HEK293 (cell line): ENCODE measurements around the gene TP53AIP1.
A peak's percentile ranks its signal among the peaks of the same experiment; 100 is the strongest.

Experiments
- CTCF ChIA-PET: fragments of 350-600 bp; formaldehyde crosslinking; extraction: SDS; loops from one replicate; lab custom pipeline; 2021; ENCODE audit warnings: antibody characterized with exemption; lab: Yijun Ruan, JAX
- POLR2A ChIA-PET: fragments of 300-600 bp; formaldehyde crosslinking; extraction: SDS; loops from one replicate; lab custom pipeline; 2020; ENCODE audit warnings: antibody characterized with exemption, inconsistent platforms; lab: Yijun Ruan, JAX
- H3K27ac ChIP-seq: fragments of 200-500 bp; sonication (Bioruptor generic); 2 replicates; pipeline ENCODE4 v1.5.1; 2014; ENCODE audit warnings: low read depth, low read length, control low read depth, inconsistent platforms; ENCODE audit errors: extremely low read depth
- H3K36me3 ChIP-seq, 2 experiments: fragments of 200-500 bp in 1 of 2; sonication (Bioruptor generic) in 1 of 2; 1 replicate in 1 of 2; 2 replicates in 1 of 2; pipeline ENCODE4 v1.5.1; 2014 to 2017; ENCODE audit warnings: inconsistent platforms in 2 of 2, low read length in 2 of 2; ENCODE audit not compliant: control insufficient read depth in 2 of 2, insufficient read depth in 1 of 2
- H3K4me1 ChIP-seq: fragments of 200-500 bp; sonication (Bioruptor generic); 2 replicates; pipeline ENCODE4 v1.5.1; 2014; ENCODE audit warnings: mild to moderate bottlenecking, low read length, inconsistent platforms; ENCODE audit not compliant: control insufficient read depth, insufficient read depth
- H3K4me3 ChIP-seq: 2 replicates; pipeline ENCODE4 v1.5.1; 2011; ENCODE audit warnings: low read depth, mild to moderate bottlenecking, control low read depth, low read length, moderate library complexity
- H3K9me3 ChIP-seq: fragments of 200-500 bp; sonication (Bioruptor generic); 2 replicates; pipeline ENCODE4 v1.5.1; 2014; ENCODE audit warnings: low read depth, low read length, inconsistent platforms; ENCODE audit not compliant: control insufficient read depth, insufficient read depth
- GLIS1 ChIP-seq: fragments of 450-650 bp; formaldehyde crosslinking; IDR thresholded peaks from 2 replicates; pipeline ENCODE4 v1.5.1; 2016; ENCODE audit warnings: missing biosample characterization, missing genetic modification characterization
- GLIS2 ChIP-seq: fragments of 450-650 bp; formaldehyde crosslinking; IDR thresholded peaks from 2 replicates; pipeline ENCODE4 v1.5.1; 2016; ENCODE audit warnings: missing biosample characterization, missing genetic modification characterization
- REST ChIP-seq: fragments of 450-650 bp; formaldehyde crosslinking; IDR thresholded peaks from 2 replicates; pipeline ENCODE4 v1.5.1; 2016; ENCODE audit warnings: missing biosample characterization, missing genetic modification characterization
- ZBTB17 ChIP-seq: fragments of 450-650 bp; formaldehyde crosslinking; IDR thresholded peaks from 2 replicates; pipeline ENCODE4 v1.5.1; 2016; ENCODE audit warnings: missing biosample characterization, missing genetic modification characterization
- ZBTB20 ChIP-seq: fragments of 450-650 bp; formaldehyde crosslinking; IDR thresholded peaks from 2 replicates; pipeline ENCODE4 v1.5.1; 2016; ENCODE audit warnings: missing biosample characterization, missing genetic modification characterization
- ZNF121 ChIP-seq: fragments of 450-650 bp; formaldehyde crosslinking; IDR thresholded peaks from 2 replicates; pipeline ENCODE4 v1.5.1; 2016; ENCODE audit warnings: missing biosample characterization, missing genetic modification characterization
- ZNF214 ChIP-seq: fragments of 450-650 bp; formaldehyde crosslinking; IDR thresholded peaks from 2 replicates; pipeline ENCODE4 v1.5.1; 2017; ENCODE audit warnings: missing biosample characterization, mild to moderate bottlenecking, missing genetic modification characterization, borderline replicate concordance
- ZNF341 ChIP-seq: fragments of 450-650 bp; formaldehyde crosslinking; IDR thresholded peaks from 2 replicates; pipeline ENCODE4; 2016; ENCODE audit warnings: low read depth, missing biosample characterization, missing genetic modification characterization
- ZNF548 ChIP-seq: fragments of 450-650 bp; formaldehyde crosslinking; IDR thresholded peaks from 2 replicates; pipeline ENCODE4 v1.5.1; 2016; ENCODE audit warnings: missing biosample characterization, missing genetic modification characterization
- ZNF549 ChIP-seq: fragments of 450-650 bp; IDR thresholded peaks from 2 replicates; pipeline ENCODE4 v1.5.1; 2018; ENCODE audit warnings: missing biosample characterization, missing genetic modification characterization, mild to moderate bottlenecking, inconsistent platforms, moderate library complexity
- ZNF621 ChIP-seq: fragments of 450-650 bp; formaldehyde crosslinking; IDR thresholded peaks from 2 replicates; pipeline ENCODE4 v1.5.1; 2017; ENCODE audit warnings: missing biosample characterization, missing genetic modification characterization
- ZNF777 ChIP-seq: fragments of 450-650 bp; formaldehyde crosslinking; IDR thresholded peaks from 2 replicates; pipeline ENCODE4 v1.5.1; 2017; ENCODE audit warnings: missing biosample characterization, missing genetic modification characterization, borderline replicate concordance
- ZNF837 ChIP-seq: fragments of 450-650 bp; formaldehyde crosslinking; IDR thresholded peaks from 2 replicates; pipeline ENCODE4 v1.5.1; 2016; ENCODE audit warnings: missing biosample characterization, missing genetic modification characterization
- ZNF843 ChIP-seq: fragments of 450-650 bp; formaldehyde crosslinking; IDR thresholded peaks from 2 replicates; pipeline ENCODE4 v1.5.1; 2016; ENCODE audit warnings: missing biosample characterization, missing genetic modification characterization
- ZXDB ChIP-seq: fragments of 450-650 bp; formaldehyde crosslinking; IDR thresholded peaks from 2 replicates; pipeline ENCODE4 v1.5.1; 2016; ENCODE audit warnings: missing biosample characterization, missing genetic modification characterization
- TF ChIP-seq, protein P1 (sequence below): fragments of 450-650 bp; formaldehyde crosslinking; IDR thresholded peaks from 2 replicates; pipeline ENCODE4 v1.5.1; 2016; ENCODE audit warnings: missing biosample characterization, missing genetic modification characterization

The TP53AIP1 gene

GRCh38 chr11:128893578-128894285 lies 48.9 kb downstream of the TP53AIP1 start:
- H3K4me3 ChIP-seq, result no peak overlapping the region
- TF ChIP-seq REST, result peak; percentile 28; the same call in 1 of the 2 replicates
- TF ChIP-seq ZNF843 (tag by site-specific recombination), result no peak
- TF ChIP-seq, all 188 proteins: peak for 1
- H3K27ac ChIP-seq, result no peak overlapping the region
- H3K36me3 ChIP-seq, result no peaks in the 10 kb centered on the region
- H3K9me3 ChIP-seq, result no peaks in the 10 kb centered on the region
- ChIA-PET CTCF (interaction anchor here (0.7 to 11.1 kb wide), 7 partner anchors 9 to 831 kb away, joined by 3 to 556 read pairs (median 6); no protein-coding TSS in a partner anchor), POLR2A (no interaction called here)
- no peaks in the 10 kb centered on the region; the same call in 1 of the 2 replicates for H3K4me1 ChIP-seq

- Histone ChIP-seq H3K4me3 (no peak overlapping the region), H3K9me3 (no peaks in the 10 kb centered on the region)
- CTCF ChIA-PET, result interaction anchor here (0.7 to 11.1 kb wide), 8 partner anchors 9 to 830 kb away, joined by 3 to 556 read pairs (median 4); no protein-coding TSS in a partner anchor
- TF ChIP-seq ZXDB (no peak), ZNF214 (tag by site-specific recombination) (no peak), ZNF837 (tag by site-specific recombination) (no peak), ZNF777 (tag by site-specific recombination) (no peak), ZNF341 (tag by site-specific recombination) (no peak), ZBTB17 (tag by site-specific recombination) (peak; percentile 69), ZNF621 (tag by site-specific recombination) (no peak), ZNF548 (tag by site-specific recombination) (no peak), ZNF549 (tag by site-specific recombination) (no peak), ZNF121 (tag by site-specific recombination) (peak; percentile 91)
- TF ChIP-seq, protein P1, sequence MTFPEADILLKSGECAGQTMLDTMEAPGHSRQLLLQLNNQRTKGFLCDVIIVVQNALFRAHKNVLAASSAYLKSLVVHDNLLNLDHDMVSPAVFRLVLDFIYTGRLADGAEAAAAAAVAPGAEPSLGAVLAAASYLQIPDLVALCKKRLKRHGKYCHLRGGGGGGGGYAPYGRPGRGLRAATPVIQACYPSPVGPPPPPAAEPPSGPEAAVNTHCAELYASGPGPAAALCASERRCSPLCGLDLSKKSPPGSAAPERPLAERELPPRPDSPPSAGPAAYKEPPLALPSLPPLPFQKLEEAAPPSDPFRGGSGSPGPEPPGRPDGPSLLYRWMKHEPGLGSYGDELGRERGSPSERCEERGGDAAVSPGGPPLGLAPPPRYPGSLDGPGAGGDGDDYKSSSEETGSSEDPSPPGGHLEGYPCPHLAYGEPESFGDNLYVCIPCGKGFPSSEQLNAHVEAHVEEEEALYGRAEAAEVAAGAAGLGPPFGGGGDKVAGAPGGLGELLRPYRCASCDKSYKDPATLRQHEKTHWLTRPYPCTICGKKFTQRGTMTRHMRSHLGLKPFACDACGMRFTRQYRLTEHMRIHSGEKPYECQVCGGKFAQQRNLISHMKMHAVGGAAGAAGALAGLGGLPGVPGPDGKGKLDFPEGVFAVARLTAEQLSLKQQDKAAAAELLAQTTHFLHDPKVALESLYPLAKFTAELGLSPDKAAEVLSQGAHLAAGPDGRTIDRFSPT (tag by site-specific recombination), result no peak
- TF ChIP-seq, all 188 proteins: peak for 2
- POLR2A ChIA-PET, result no interaction called here
- Histone ChIP-seq H3K27ac (no peak overlapping the region), H3K36me3 (no peaks in the 10 kb centered on the region), H3K4me1 (no peaks in the 10 kb centered on the region; the same call in 1 of the 2 replicates)
These were observed 49.7 kb downstream of the TP53AIP1 start for GRCh38 chr11:128892866-128893565.

DNA sequence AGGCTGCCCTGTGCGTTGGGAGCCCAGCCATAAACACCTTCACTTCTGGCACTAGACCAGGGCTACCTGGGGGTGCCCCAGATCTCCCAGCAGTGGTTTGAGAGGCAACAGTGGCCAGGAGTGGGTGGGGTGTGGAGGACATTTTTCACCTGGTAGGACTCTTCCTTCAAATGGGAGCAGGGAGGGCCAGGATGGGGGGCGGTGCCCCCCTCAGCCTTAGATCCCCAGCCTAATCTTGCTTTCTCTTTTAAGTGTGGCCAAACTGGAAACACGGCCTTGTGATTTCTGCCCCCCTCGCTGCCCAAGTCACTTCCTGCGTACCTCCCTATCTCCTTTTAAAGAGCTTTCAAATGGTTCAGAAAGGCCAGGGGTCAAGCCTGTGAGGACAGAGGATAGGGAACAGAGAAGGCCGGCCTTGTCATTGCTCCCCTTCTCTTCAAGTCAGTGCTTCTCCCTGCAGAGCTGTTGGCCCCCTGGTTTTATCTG lies 50.7 kb downstream of the TP53AIP1 start:
- ChIA-PET POLR2A (no interaction called here), CTCF (interaction anchor here (0.8 to 11.1 kb wide), 6 partner anchors 8 to 720 kb away, joined by 3 to 556 read pairs (median 4); no protein-coding TSS in a partner anchor)
- no peak overlapping the region for H3K27ac ChIP-seq
- H3K4me3 ChIP-seq, result no peak overlapping the region
- no peaks in the 10 kb centered on the region for H3K9me3 ChIP-seq
- H3K36me3 ChIP-seq, result no peaks in the 10 kb centered on the region
- no peaks in the 10 kb centered on the region; the same call in 1 of the 2 replicates for H3K4me1 ChIP-seq
- peak; percentile 49; the same call in 1 of the 2 replicates for TF ChIP-seq GLIS2 (tag by site-specific recombination)
- peak; percentile 86 for TF ChIP-seq GLIS1
- no peak for TF ChIP-seq ZBTB20 (tag by site-specific recombination)
